HG03159 (cell line): Measurements from ENCODE around the gene CIAO3.

ENCODE experiments used
- ATAC-seq: cut with Tn5 transposase; IDR thresholded peaks from one replicate; pipeline ENCODE4 v1.9.1; 2021; ENCODE audit warnings: mild to moderate bottlenecking, moderate library complexity; ENCODE audit not compliant: unreplicated experiment

CIAO3 gene

DNA sequence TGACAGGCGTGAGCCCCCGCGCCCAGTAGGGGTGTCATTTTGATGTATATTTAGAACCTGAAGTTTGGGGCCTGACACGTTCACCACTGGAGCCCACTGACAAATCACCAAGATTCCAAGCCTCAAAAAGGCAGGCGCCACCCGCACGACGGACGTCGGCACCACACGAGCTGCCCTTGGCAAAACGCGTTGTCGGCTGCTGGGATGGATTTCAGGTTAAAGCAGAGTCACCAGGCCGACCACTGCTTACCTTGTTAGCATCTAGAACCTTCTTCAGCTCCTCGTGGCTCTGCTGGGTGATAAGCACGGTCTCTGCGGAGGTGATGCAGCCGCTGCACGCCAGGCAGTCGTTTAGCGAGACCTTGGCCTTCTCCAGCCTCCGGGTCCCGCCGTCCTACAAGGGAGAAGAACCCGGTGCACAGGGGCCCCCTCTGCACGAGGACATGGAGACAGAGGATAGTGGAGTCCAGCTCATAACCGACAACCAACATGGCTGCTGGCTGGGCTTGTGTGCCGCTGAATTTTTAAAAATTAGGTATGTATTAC, 3.8 kb downstream of the CIAO3 start:
- no peak for ATAC-seq

DNA sequence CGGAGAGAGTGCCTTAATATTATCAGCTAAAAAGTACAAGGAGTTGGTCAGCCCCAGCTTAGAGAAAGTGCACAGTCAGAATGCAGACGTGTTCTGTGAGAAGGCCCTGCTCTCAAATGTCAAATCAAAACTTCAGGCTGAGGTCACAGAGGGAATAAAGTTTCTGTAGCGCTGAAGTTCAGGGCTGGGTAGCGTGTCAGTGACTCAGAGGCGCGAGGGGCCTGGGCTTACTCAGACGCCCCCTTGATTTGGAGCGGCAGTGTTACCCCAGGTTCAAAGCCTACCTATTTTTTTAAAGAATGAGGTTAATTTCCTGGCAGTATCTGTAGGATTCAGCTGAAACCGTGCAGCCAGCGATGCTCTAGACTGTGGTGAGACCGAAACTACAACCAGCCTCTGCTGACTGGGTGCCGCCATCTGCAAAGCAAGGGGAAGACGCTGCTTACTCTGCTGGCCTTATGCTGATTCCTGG, 4.8 kb downstream of the CIAO3 start:
- ATAC-seq = no peak

DNA sequence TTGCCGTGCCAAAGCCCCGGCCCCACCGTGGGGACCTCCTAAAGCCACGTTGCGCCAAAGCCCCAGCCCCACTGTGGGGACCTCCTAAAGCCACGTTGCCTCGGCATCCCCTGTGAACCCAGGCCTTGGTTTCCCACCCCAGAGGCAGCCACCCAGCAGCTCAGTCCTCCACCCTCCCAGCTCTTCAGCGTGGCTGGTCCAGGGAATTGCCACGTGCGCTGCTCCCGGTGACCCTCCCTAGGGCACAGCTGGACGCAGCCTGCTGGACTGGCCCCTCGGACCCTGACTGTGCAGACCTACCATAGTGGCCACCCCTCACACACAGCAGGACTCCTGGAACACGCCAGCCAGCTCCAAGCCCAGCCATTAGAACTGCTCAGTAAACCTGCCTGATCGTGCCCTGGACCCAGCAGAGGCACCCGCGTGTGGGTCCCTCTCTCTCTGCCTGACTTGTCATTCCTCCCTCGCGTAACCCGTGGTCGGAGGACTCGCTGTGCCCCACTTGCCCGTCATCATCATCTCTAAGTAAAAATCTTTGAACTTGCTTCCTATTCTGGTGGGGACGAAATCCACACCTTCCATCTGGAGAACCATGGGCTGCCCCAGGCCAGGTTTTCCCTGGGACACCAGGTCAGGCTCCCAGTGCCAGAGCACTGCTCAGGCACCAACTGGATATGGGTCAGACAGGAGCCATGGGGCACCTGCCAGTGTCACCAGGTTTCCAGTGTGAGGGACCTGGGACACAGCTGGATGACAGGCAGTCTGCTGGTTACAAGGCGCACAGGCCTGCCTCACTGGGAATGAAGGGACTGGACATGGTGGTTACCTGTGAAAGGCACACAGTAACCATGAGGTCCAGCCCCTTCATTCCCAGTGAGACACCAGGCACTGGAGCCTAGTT, 5.6 kb downstream of the CIAO3 start:
- ATAC-seq = no peak

DNA sequence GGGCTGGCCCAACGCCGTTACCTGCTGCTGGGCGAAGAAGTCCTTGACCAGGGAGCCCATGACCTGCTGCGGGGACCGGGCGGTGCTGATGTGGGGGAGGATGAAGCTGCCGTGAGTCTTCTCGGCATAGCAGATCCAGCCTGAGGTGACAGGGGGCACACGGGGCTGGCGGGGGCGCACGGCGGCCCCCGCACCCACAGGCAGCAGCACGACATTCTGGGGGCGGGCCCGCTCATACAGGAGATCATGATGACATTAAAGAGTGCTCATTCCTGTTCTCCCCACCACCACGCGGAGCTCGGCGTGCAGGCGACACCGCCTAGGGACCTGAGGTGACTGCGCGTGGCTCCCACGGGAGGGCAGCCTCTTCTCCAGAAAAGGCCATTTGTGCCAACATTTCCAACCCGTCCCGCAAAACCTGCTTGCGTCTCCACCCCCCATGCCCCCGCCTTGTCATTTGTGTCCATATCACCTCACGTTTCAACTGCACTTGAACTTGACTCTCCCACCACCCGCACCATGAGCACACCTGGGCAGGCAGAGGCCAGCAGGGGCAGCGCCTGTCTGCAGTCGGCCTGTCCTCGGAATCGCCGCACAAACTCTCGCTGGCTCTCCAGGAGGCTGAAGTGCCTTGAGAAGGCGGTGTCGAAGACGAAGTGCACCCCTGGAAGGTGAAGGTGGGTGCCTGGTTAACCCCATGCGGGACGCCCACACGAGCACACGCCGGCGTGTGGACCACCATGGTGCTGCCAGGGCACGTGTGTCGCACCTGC, 6.4 kb downstream of the CIAO3 start:
- no peak for ATAC-seq

DNA sequence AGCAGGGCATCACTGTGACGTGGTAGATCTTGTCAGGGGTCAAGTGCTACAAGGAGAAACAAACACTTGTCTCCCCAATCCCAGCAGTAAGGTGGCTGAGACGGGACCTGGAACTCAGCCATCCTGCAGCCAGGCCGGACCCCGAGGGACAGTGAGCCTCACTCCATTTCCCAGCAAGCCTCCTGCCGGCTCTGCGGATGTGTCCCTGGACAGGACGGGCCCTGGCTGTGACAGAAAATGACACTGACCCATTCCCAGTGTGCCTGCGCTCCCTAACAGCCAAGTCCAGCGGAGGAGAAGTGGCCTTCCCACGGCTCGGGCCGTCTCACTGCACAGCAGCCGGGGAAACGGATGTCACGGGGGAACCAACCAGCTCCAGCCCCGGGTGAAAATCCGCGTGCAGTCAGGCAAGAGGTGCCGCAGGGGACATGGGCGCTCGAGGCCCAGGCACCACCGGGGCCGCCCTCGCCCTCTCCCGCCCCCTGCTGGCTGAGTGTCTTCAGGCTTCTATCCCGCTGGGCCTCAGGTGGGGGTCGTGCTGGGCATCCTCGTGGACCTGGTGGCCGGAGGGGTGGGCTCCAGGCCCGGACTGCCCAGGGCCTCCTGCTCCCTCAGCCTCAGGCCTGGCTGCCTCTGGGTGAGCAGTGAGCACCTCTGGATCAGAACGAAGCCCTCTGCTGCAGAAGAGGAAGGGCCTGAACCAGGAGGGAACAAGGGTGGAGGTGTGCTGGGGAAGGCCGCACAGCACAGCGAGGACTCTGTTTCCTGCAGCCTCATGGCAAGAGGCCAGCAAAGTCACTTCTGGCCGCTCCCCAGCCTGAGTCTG, 7.2 kb downstream of the CIAO3 start:
- no peak for ATAC-seq

DNA sequence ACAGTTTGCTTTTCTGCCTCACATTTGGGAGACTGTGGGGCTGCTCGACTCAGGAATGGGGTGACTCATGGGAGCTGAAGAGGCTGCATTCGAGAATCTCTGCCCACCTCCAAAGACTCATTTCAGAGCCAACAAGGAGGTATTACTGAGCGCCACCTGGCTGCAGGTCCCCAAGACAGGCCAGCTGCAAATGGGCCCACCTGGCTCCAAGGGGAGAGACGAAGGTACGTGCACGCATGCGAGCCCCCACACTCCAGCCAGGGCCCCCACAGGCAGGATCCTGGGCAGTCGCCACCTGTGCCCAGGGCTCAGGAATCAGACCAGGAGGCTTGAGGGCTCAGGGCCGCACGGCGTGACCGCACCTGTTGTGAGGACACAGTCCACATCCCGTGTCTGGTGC, 7.9 kb downstream of the CIAO3 start:
- ATAC-seq = no peak

DNA sequence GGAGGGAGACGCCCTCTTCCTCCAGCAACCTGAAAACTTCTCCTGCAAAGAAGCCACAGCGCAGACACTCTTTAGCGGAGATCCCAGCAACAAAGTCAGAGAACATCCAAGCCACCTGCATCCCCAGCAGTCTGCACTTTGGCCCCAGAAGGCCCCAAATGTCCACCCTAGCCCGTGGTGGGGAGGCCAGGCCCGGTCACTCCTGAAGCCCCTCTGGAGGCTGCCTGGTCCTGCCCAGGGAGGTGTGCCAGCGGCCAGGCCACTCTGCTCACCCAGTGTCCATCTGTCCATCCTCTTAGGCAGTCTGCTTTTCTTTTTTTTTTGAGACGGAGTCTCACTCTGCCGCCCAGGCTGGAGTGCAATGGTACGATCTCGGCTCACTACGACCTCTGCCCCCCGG, 8.5 kb downstream of the CIAO3 start:
- ATAC-seq = no peak

DNA sequence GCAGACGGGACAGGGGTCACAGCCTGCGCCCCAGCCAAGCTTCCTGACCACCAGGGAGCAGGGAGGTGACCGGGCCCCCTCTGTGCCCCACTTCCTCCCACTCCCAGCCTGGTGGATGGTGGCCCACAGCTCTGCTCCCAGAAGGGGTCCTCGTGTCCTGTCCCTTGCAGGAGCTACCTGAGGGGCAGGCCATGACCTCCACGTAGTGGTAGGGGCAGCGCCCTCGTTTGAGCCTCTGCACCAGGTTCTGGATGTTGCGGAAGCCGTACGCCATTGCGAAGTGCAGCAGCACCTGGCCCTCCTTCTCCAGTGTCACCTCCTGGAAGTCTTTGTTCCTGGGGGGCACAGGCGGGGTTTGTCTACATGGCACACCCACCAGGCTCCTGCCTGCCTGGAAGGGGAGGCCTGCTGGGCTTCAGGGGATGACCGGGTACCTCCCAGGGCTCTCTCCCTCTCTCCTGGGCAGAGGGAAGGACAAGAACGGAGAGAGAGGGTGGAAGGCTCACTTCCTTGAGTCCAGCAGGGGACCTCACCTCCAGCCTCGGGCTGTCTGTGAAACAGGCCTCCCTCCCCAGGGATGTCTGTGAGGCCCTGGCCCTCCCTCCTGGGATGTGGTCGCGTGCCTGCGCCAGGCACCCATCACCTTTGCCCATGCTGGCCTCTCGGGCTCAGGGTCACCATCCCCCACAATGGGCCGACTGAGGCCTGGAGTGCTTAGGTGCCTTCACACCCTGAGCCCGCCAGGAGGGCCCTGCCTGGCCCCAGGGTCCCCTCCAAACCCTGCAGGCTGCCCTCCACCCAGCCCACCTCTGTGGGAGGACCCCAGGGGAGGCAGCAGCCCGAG, 9.9 kb downstream of the CIAO3 start:
- ATAC-seq = no peak

DNA sequence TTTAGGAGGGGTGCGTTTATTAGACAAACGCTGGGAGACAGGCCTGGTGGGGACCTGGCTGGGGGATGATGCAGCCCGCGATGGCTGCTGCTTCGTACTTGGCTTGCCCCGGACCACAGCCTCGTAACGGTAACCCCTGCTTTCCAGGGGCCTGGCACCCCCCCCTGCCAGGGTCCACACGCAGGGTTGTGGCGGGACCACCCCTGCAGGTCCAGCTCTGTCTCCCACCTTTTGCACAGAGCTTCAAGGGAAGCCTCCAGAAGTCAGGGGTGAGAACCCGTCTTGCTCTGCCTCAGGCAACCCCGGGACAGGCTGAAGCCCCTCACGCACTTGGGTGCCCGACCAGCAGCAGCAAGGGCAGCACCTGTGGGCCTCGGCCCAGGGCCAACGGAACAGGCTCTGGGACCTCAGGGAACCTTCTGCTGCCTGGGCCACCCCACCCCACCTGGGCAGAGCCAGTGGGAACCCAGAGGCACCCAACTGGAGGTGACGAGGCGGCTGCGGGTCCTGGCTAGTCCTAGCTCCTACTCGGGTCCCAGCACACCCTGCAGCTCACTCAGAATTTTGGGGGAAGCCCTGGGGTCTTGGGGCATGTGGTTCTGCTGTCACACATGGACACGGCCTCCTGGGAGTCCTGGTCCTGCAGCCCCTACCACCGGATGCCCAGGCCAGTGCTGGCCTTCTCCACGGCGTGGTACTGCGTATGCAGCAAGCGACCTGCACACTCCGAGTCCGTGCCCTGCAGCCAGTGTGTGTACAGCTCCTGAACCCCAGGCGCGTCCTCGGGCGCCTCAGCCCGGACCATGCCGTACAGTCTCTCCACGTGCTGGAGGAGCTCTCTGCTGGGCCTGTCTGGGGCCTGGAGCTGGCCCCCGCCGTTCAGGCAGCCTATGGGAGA, 10.8 kb downstream of the CIAO3 start:
- ATAC-seq = no peak

DNA sequence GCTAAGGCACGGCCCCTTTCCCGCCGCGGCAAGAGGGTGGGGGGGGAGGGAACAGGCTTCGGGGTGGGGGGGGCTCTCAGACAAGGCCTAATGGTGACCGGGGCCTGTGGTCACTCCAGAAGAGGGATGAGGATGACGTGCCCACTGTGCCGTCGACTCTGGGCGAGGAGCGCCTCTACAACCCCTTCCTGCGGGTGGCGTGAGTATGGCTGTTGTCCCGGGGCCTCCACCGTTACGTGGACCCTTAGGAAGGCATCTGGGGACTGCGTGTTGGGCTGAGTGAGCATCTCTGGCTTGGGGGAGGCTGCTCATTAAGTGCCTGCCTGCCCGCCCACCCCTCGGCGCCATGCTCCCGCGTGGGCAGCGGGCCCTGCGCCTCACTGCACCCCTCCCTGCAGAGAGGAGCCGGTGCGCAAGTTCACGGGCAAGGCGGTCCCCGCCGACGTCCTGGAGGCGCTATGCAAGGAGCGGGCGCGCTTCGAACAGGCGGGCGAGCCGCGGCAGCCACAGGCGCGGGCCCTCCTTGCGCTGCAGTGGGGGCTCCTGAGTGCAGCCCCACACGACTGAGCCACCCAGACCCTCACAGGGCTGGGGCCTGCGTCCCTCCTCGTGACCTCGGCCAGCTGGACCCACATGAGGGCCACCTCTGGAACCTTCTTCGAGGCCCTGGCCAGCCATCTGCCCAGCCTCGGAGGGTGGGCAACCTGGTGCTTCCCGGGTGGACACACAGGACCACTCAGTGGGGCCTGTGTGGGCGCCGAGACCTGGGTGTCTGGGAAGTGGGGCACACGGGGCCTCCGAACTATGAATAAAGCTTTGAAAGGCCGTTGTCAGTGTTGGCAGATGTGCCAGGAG, 11.7 kb downstream of the CIAO3 start:
- no peak for ATAC-seq

DNA sequence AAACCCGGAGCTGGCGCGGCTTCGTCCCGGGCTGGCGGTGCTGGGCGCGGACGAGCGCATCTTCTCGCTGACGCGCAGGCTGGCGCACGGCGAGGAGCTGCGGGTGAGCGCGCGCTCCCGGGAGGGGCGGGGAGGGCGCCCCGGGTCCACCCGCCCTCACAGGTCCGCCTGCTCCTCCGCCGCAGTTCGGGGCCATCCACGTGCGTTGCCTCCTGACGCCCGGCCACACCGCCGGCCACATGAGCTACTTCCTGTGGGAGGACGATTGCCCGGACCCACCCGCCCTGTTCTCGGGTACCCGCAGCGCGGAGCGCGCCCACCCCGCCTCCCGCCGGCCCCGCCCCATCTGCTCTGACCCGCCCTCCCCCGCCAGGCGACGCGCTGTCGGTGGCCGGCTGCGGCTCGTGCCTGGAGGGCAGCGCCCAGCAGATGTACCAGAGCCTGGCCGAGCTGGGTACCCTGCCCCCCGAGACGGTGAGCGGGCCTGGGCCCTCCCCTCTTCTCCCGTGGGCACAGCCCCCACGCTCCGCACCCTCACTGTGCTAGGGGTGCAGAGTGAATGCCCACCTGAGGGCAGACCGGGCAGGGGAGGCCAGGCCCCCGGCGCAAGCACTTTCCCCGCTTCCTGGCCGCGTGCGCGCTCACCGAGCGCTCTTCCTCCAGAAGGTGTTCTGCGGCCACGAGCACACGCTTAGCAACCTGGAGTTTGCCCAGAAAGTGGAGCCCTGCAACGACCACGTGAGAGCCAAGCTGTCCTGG, 12.5 kb downstream of the CIAO3 start:
- no peak for ATAC-seq

DNA sequence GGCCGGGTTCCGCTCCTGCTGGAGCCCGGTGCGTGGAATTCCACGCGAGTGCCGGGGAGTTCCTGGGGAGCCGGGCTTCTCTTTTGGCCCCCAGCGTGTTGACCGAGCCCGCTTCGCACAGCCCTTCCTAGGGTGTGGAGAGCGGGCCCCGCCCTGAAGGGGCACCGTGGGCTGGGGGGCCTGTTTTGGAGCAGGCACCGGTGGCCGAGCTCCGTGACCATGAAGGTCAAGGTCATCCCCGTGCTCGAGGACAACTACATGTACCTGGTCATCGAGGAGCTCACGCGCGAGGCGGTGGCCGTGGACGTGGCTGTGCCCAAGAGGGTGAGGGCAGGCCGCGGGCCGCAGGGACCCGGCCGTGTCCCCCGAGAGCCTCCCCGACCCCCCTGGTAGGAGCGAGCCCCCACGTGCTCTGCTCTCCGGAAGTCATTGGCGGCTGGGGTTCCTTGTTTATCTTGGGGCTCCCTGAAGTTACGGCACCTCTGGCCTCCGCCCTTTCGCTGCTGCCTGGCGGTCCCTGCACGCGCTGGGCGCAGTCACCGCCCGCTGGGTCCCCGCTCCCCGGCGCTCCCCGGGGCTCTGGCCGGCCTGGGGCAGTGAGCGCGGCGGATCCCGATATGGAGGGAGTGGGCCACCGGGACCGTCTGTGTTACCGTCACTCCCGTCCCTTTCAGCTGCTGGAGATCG, 13.4 kb downstream of the CIAO3 start:
- no peak for ATAC-seq

DNA sequence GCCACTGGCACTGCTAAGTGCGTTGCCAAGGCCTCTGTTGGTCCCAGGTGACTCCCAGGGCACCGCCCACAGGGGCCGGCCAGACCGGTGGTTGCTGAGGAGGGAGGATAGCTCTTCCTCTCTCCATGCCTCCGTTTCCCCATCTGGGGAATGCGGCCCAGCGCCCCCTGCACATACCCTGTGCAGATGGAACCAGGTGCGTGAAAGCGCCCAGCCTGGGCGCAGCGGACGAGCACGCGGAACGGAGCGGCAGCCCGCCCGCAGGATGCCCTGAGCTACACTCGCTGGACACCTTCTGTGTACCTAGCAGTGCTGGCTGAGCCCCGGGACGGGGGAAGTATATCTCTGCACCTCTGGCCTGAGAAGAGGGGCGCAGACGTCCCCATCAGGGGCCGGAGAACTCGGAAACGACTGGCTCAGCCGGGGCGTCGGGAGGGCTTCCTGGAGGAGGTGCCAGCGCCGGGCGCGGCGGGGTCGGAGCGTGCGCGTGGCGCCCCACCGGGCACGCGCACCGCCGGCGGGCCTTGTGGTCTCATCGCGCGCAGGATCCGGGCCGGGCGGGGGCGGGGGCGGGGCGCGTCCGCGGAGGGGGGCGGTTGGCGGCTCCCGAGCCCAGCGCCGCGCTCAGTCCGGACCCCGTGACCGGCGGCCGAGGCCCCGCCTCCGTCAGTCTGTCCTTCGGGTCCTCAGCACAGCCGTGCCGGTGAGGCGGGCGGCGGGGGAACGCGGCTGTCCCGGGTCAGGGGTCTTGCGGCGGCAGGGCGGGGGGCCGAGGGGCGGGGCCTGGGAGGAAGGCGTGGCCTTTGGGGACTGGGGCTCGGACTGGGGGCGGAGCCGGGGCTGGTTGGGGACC, 14.1 kb downstream of the CIAO3 start, which contains the start of the genes CCDC78 and HAGHL:
TSS of gene CCDC78 (minus strand) at position 6 of the 853 bp plus-strand sequence. CDS start 76 bp downstream, outside the sequence.
TSS of gene HAGHL (plus strand) at position 669 of the 853 bp plus-strand sequence. CDS start 404 bp downstream, outside the sequence.
- ATAC-seq = no peak

DNA sequence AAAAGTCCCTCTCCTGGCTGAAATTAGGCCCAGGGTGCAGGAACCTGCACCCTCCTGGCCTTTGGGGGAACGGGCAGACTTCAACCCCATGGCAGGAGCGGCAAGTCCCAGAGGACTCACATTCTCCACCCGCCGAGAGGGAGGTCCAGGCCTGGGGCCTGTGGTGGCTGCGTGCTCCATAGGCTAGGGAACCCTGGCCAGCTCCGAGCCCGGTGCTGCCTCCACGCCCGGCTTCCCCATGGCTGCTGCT, 14.7 kb downstream of the CIAO3 start:
- no peak for ATAC-seq

DNA sequence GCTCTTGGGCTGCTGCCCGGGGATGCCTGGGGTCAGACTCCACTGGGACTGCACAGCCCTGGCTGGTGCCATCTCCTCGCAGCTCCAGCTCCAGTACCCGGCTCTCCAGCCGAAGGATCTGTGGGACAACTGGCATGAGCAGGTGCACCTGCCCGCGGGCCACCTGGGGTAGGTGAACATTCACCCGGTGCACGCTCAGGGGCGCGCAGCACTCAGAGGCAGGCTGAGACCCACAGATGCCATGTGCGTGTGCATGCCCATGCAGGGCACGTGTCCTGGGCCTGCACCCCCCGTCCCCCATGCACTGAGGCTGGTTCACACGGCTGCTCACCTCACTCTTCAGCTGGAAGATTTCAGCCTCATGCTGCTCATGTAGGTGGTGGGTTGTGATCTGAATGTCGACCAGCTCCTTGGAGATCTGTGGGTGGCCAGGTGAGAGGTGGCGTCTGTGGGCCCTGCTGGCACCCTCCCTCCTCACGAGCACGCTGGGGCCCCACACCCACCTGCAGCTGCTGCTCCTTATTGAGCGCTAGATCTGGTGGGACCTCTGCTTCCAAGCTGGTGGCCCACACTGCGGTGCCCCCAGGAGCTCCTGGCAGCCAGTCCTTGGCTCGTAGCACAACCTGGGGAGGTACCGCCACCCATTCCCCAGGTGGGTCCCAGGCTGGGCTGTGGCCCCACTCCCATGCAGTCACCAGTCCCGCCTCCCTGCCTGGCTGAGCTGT, 15.2 kb downstream of the CIAO3 start:
- no peak for ATAC-seq
